ENCODE data around the gene PEX3.
"Not testable (repeated sequence)": the region's sequence is repeated elsewhere in the genome, so short reads cannot be mapped to it uniquely, and the experiment has no call there.

The PEX3 gene

GRCh38 chr6:143505111-143505510 is 54.5 kb downstream of the PEX3 start:
- H3K9me3 ChIP-seq (ENCODE audit: severe bottlenecking) = no peaks in the 10 kb centered on the region
- H3K27me3 ChIP-seq (ENCODE audit: insufficient read depth, low read depth, severe bottlenecking) = no peaks in the 10 kb centered on the region
- no peak overlapping the region for H3K4me3 ChIP-seq (ENCODE audit: low read depth, low read length)
- no peak overlapping the region for H3K27ac ChIP-seq
- H3K36me3 ChIP-seq = no peaks in the 10 kb centered on the region
- TF ChIP-seq CTCF (IDR thresholded peaks at IDR 0.05; ENCODE audit: low read depth, low read length) = no peak
- DNase-seq = no peak

DNA sequence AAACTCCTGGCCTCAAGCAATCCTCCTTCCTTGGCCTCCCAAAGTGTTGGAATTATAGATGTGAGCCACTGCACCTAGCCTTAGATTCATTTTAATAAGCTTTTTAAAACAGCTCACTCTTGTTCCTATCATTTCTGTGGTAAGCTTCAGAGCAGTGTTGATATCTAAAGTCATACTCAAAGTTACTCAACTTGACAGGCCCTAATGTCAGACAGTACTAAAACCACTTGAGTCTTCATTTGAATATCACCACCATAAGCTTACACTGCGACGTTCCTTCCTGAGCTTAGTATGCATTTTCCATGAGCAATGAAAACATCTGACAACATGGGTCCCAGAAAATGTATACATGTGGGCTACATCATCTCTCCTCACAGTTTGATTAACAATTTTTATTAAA is 54.9 kb downstream of the PEX3 start:
- no peaks in the 10 kb centered on the region for H3K27me3 ChIP-seq (ENCODE audit: insufficient read depth, low read depth, severe bottlenecking)
- H3K9me3 ChIP-seq (ENCODE audit: severe bottlenecking) = no peaks in the 10 kb centered on the region
- H3K27ac ChIP-seq = no peak overlapping the region
- TF ChIP-seq CTCF (IDR thresholded peaks at IDR 0.05; ENCODE audit: low read depth, low read length) = no peak
- DNase-seq = no peak
- no peaks in the 10 kb centered on the region for H3K36me3 ChIP-seq
- no peak overlapping the region for H3K4me3 ChIP-seq (ENCODE audit: low read depth, low read length)

DNA sequence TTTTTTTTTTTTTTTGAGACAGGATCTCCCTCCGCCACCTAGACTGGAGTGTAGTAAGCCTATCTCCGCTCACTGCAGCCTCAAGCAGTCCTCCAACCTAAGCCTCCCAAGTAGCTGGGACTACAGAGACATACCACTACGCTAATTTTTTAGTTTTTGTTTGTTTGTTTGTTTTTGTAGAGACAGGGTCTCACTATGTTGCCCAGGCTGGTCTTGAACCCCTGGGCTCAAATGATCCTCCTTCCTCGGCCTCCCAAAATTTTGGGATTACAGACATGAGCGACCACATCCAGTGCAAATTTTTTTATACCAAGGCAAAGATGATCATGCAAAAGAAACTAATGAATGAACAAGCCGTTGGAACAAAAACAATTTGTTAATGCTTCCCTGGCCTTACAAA is 55.6 kb downstream of the PEX3 start:
- H3K9me3 ChIP-seq (ENCODE audit: severe bottlenecking) = no peaks in the 10 kb centered on the region
- DNase-seq = no peak
- no peak overlapping the region for H3K4me3 ChIP-seq (ENCODE audit: low read depth, low read length)
- H3K36me3 ChIP-seq = no peaks in the 10 kb centered on the region
- H3K27ac ChIP-seq = no peak overlapping the region
- H3K27me3 ChIP-seq (ENCODE audit: insufficient read depth, low read depth, severe bottlenecking) = no peaks in the 10 kb centered on the region
- TF ChIP-seq CTCF (IDR thresholded peaks at IDR 0.05; ENCODE audit: low read depth, low read length) = no peak

- H3K36me3 ChIP-seq = no peaks in the 10 kb centered on the region
- no peak overlapping the region for H3K27ac ChIP-seq
- H3K9me3 ChIP-seq (ENCODE audit: severe bottlenecking) = no peaks in the 10 kb centered on the region
- no peak for TF ChIP-seq CTCF (IDR thresholded peaks at IDR 0.05; ENCODE audit: low read depth, low read length)
- H3K27me3 ChIP-seq (ENCODE audit: insufficient read depth, low read depth, severe bottlenecking) = no peaks in the 10 kb centered on the region
- no peak overlapping the region for H3K4me3 ChIP-seq (ENCODE audit: low read depth, low read length)
- no peak for DNase-seq
These were observed 56.0 kb downstream of the PEX3 start for GRCh38 chr6:143506620-143507019.

DNA sequence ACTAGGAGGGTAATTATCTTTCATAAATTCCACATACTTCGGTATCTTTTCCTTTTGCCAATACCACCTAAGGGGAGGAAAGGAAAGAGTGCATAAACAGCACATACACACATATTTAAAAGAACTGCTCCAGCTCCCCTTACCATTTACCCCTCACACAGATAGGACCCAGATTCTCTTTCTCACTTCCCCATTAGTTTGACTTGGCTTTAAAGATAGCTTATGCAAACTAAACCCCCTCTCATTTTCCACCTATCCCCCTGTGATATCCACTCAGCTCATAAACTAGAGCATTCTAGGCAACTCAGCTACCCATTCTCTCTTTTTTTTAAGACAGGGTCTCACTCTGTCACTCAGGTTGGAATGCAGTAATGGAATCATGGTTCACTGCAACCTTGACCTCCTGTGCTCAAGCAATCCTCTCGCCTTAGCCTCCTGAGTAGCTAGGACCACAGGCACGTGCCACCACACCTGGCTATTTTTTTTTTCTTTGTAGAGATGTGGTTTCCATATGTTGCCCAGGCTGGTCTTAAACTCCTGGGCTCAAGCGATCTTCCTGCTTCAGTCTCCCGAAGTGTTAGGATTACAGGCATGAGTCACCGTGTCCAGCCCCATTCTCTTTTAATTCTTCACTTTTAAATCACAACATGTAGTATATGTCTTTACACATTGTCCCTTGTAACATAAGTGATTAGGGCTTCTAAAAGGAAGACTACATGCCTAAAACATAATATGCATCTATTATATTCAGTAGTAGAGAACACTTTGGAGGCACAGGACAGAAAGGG is 56.9 kb downstream of the PEX3 start:
- Histone ChIP-seq H3K27me3 (ENCODE audit: insufficient read depth, low read depth, severe bottlenecking) (no peaks in the 10 kb centered on the region), H3K27ac (no peak overlapping the region), H3K36me3 (no peaks in the 10 kb centered on the region), H3K9me3 (ENCODE audit: severe bottlenecking) (no peaks in the 10 kb centered on the region), H3K4me3 (ENCODE audit: low read depth, low read length) (no peak overlapping the region)
- no peak for TF ChIP-seq CTCF (IDR thresholded peaks at IDR 0.05; ENCODE audit: low read depth, low read length)
- no peak for DNase-seq

GRCh38 chr6:143510326-143510725 is 59.7 kb downstream of the PEX3 start:
- not testable (repeated sequence) for H3K27me3 ChIP-seq (ENCODE audit: insufficient read depth, low read depth, severe bottlenecking); H3K27ac ChIP-seq; DNase-seq; H3K36me3 ChIP-seq; H3K4me3 ChIP-seq (ENCODE audit: low read depth, low read length); H3K9me3 ChIP-seq (ENCODE audit: severe bottlenecking)
